Occipital lobe (tissue), 2 donors: ENCODE measurements around the gene DNASE1. TPM values are rescaled to one million over a fixed set of nuclear protein-coding genes. Genes with fewer than 3 reads are reported as not detected.
"Not testable (repeated sequence)": the region's sequence is repeated elsewhere in the genome, so short reads cannot be mapped to it uniquely, and the experiment has no call there.

Experiments used
- DNase-seq: peaks from one replicate; lab custom pipeline; 2025; lab: John Stamatoyannopoulos, UW
- total RNA-seq: library from RNA; depleted of rRNA; stranded (reverse); fragments of >200 nt; gene quantifications from one replicate; pipeline ENCODE4 v1.2.3, GENCODE V29; 2014

DNASE1 gene
- 35.9 TPM for total RNA-seq

GRCh38 chr16:3654249-3654991 lies at the start of gene DNASE1:
DNASE1 (plus strand) TSS chr16:3654691; CDS start chr16:3655374, 683 bp downstream.
- DNase-seq = no peak

DNA sequence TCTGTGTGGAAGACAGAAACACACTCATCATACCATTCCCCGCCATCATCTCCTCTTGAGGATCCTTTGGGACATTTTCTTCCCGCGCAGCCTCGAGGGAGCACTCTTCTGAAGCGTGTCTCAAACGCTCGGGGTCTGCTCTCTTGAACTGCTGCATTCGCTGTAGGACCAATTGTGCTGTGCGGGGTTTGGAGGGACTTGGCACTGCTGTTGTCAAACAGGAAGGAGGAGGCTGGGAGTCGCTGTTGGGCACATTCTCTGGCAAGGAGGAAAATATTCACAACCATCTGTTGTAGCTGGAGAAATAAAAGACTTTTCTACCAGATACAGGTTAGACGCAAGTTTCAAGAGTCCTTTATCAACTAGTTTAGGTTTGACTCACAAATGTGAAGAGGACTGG lies 48.0 kb upstream of the DNASE1 start:
- DNase-seq = no peak

- no peak for DNase-seq
Measured at GRCh38 chr16:3607161-3607560, 47.3 kb upstream of the DNASE1 start.

DNA sequence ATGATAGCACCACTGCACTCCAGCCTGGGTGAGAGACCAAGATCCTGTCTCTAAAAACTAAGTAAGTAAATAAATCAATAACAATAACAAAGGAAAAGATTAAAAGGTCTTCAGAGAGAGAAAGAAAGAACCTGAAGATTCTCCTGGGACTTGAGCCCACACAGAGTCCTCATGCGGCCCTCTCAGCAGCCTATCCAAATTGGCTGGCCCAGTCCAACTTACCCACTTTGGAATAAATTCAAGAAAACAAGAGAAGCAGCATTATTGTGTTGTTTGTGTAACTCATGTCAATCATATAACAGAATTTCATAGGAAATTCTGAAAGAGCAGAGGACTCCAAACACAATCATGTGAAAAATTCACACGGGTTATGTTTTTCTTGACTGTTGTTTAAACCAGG lies 46.9 kb upstream of the DNASE1 start:
- no peak for DNase-seq

DNA sequence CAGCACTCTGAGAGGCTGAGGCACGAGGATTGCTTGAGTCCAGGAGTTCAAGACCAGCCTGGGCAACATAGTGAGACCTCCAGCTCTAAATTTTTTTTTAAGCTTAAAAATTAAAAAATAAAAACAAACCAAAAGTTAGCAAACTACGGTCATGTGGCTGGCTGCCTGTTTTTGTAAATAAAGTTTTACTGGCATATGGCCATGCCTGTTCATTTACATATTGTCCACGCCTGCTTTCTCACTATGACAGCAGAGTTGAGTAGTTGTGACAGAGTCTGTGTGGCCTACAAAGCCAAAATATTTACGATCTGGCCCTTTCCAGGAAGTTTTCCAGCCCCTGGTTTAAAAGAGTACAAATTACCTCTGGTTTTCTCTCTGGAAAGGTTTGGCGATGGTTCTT lies 46.4 kb upstream of the DNASE1 start:
- no peak for DNase-seq

GRCh38 chr16:3608976-3609375 lies 45.5 kb upstream of the DNASE1 start:
- DNase-seq = not testable (repeated sequence)

DNA sequence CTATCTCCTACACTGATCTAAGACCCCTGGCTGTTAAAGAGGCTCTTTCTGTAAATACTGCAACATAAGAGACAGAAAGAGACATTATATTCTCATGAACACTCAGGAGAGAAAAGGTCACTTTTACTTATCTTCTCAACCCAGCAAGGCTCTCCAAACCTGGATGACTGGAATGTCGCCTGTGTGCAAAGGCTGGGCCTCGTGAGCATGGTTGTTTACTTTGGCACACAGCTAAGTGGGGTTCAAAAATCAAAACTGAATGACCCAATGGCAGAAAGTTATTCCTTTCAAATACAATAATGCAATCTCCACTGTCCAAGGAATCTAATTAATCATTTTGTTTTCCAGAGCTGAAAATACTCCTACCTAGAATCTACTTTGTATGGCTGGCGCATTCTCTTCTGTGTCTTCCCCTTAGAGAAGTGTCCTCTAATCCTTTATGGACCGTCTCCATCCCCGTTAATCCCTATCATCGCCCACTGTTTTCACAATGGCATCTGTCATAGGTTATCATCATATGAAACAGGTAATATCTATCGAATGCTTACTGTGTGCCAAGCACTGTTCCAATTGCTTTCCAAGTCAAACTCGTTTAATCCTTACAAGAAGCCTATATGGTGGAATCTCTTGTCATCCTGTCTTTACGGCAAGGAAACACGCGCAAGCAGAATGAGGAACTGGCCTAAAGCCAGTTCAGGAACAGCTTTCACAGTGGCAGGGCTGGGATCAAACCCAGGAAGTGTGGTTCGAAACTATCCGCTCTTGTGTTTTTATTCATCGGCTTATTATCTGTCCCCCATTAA lies 44.4 kb upstream of the DNASE1 start:
- DNase-seq = no peak

DNA sequence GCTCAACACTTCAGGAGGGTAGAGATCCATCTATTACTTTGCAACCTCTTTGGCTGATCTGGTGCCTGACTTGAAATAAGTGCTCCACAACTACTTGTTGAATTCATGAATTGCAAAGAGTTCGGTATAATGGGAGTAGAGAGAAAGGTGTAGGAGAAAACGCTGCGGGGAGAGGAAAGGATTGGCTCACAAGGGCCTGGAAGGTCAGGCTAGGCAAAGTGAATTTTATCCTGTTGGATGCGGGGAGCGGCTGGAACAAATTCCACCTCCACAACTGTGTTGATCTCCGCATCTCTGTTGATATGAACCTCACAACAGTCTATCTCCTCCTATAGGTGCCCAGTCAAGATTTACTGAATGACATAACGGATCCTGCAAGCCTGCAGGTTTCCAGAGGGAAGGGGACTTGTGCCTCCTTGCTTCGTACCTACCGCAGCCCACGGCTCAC lies 43.8 kb upstream of the DNASE1 start:
- DNase-seq = no peak

GRCh38 chr16:3611146-3611975 lies 43.1 kb upstream of the DNASE1 start, which contains the start of gene SLX4:
SLX4 (minus strand) TSS chr16:3611606; CDS start chr16:3608964, 2,642 bp downstream.
- DNase-seq = peak; percentile 67

DNA sequence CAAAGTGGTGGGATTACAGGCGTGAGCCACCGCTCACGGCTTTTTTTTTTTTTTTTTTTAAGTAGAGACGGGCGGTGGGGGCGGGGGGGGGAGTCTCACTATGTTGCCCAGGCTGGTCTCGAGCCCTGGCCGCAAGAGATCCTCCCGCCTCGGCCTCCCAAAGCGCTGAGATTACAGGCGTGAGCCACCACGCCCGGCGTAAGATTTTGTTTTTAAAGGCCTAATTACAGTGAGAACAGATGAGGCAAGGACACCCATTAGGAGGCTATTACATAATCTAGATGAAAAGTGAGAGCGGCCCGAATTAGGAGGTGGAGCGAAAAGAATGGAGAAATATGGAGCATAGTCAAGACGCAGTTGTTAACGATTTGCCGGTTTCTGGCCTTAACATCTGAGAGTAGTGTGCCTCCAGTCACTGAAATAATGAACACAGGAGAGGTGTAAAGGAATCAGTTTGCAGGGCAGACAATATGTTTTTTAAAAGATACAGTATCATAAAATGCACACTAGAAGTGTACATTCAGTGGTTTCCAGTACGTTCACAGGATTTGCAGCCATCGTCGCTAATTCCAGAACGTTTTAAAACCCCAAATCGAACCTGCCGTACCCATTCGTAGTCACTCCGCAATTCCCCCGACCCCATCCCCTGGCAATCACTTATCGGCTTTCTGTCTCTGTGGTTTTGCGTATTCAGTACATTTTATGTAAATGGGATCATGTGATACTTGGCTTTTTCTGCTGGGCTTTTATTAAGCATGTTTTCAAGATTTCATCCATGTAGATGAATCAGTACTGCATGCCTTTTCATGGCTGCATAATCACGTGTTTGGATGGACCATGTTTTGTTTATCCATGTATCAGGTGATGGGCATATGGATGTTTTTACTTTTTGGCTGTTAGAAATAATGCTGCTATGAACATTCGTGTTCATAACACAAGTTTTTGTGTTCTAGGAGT lies 41.7 kb upstream of the DNASE1 start:
- no peak for DNase-seq

- no peak for DNase-seq
Measured at GRCh38 chr16:3618769-3619141, 35.7 kb upstream of the DNASE1 start.

DNA sequence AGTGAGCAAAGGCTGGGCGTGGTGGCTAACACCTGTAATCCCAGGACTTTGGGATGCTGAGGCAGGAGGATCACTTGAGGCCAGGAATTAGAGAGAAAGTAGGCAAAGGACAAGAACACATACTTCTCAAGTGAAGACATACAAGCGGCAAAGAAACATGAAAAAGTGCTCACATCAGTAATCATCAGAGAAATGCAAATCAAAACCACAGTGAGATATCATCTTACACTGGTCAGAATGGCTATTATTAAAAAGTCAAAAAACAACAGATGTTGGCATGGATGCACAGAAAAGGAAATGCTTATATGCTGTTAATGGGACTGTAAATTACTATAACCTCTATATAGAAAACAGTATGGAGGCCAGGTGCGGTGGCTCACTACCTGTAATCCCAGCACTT lies 30.8 kb upstream of the DNASE1 start:
- no peak for DNase-seq

DNA sequence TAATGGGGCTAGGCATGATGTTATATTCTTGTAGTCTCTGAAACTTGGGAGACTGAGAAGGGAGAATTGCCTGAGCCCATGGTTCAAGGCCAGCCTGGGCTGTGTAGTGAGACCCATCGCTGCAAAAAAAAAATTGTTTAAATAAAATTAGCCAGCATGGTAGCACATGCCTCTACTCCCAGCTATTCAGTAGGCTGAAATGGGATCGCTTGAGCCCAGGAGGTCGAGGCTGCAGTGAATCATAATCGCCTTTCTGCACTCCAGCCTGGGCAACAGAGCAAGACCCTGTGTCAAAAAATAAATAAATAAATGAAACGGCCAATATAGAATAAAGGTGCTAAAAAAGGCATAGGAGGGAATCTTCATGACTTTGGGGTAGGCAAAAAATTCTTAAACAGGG lies 29.2 kb upstream of the DNASE1 start:
- DNase-seq = no peak

DNA sequence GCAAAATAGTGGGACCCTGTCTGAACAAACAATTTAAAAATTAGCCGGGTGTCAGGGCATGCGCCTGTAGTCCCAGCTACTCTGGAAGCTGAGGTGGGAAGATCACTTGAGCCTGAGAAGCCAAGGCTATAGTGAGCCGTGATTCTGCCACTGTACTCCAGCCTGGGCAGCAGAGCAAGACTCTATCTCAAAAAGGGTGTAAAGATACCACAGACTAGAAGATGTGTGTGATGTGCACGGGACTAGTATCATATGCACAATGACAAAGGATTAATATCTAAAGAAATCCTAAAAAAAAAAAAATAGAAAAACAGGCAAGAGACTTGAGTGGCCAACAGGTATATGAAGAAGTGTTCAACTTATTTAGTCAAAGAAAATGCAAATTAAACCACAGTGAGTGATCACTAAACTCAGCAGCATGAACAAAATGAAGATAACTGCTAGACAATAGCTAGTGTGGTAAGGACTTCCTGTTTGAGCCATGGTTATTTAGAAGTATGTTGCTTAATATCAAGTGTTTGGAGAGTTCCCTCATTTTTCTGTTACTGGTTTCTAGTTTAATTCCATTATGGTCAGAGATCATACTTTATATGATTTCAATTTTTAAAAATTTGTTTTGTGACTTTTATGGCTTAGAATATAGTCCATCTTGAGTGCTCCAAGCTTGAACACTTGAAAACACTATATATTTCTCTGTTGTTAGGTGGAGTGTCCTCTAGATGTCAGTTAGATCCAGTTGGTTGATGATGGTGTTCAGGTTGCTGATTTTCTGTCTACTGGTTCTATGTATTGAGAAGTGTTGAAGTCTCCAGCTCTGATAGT lies 28.4 kb upstream of the DNASE1 start:
- DNase-seq = no peak

DNA sequence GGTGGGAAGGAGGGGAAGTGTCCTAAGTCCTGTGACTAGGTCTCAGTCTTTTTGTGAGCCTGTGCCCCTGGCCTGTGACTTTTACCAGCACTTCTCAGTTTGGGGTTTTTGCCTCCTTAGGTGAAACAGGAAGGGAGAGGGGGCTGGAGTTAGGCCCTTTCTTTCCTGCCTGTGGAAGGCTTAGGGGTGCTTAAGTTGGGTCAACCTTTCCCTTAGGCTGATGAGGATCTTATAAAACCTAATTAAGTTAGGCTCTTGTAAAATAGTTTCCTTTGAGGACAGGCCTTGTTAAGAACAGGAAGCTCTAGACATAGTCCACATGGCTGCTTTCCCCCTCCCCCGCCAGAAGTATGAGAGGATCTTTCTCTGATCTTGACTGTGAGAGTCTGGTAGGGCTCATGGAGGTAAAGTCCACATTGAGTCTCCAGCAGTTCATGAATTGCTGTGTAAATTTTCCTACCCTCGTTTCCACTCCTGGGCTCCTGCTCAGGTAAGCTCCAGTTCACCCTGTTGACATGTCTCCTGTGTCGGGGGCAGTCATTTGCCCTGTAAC lies 17.0 kb upstream of the DNASE1 start:
- no peak for DNase-seq

DNA sequence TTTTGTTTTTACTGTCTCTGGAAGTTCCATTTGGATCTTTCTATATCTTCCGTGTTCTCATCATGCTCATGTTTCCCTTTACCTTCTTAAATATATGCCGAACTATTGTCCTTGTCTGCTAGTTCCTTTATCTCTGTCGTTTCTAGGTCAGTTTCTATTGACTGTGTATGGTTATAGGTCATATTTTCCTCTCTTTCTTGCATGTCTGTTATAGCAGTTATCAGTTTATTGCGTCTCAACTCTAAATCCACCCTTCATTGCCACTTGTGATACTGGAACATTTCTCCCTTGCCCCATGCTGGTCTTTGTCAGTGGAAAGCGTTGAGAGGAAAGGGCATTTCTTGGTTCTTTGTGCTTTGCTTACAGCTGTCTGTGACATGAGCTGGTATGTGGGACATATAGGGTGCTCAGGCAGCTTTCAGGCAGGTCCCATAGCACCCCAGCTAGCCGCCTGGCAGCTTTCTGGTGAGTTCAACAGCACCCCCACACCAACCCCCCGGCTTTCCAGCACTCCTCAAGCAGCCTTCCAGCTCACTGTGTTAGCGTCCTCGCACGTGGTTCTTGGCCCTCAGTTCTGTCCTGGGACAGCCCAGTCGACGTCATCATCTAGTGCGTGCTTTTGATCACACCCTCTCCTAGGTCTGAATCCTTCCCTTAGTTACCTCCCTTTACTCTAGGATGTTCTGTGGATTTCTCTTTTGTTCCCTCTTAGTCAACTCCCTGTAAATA lies 15.4 kb upstream of the DNASE1 start:
- no peak for DNase-seq

DNA sequence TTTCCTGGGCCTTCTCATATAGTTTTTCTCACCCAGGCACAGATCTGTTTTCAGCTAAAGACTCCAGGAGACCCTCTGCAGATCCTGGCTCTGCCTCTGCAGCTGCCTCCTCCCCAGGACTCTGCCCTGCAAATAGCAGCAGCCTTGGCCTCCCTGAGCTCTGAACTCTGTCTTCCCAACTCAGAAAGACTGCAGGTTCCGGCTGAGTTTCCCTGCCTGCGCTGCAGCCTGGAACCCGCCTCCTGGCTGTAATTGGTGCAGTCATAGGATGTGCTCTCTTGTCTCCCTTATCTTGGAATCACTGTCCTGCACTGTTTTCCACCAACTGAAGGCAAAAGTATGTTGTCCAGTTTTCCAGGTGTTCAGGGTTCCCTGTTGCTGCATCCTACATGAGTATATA lies 14.3 kb upstream of the DNASE1 start:
- DNase-seq = no peak

DNA sequence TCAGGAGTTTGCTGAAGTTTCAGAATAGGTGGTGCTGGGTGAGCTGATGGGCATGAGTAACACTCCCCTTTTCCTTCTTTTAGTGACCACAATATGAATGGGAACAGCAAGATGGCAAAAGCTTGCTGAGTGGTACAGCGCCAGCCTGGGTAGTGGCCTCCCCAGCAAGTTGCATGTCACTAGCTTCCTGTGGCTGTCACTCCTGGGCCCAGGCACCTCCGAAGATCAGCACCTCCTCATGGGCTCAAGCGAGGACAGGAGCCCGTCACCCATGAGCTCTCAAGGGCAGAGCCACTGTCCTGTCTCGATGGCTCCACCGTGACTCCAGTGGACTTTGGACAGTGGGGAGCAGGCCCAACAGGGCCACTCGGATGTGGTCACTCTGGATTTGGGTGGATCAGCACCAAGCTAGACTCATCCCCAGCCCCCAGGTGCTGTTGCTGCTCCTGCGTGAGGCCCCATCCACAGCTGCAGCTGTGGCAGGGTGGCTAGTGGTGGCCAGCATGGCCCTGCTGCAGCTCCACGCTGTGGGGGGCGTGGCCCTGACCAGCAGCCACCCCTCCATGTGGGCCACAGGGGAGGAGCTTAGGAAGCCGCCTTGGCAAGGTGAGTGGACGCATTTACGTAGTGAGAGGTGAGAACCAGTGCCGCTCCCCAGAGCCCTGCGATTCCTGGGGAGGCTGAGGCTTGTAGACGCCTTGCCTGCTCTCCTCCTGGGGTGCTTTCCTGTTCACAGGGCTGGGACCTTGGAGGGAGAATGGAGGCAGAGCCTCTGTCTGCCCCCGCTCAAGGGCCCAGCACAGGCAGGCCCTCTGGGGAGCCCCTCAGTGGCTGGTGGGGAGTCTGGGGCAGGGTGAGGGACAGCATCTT lies 13.6 kb upstream of the DNASE1 start:
- DNase-seq = no peak
